GM18907 (cell line): ENCODE data around the gene ADORA1.

Source experiments
- ATAC-seq: cut with Tn5 transposase; IDR thresholded peaks from one replicate; pipeline ENCODE4 v1.9.1; 2021; ENCODE audit warnings: mild to moderate bottlenecking, moderate library complexity; ENCODE audit not compliant: unreplicated experiment

Gene ADORA1

GRCh38 chr1:203093754-203094410 lies 33.6 kb upstream of the ADORA1 start:
- ATAC-seq: no peak

DNA sequence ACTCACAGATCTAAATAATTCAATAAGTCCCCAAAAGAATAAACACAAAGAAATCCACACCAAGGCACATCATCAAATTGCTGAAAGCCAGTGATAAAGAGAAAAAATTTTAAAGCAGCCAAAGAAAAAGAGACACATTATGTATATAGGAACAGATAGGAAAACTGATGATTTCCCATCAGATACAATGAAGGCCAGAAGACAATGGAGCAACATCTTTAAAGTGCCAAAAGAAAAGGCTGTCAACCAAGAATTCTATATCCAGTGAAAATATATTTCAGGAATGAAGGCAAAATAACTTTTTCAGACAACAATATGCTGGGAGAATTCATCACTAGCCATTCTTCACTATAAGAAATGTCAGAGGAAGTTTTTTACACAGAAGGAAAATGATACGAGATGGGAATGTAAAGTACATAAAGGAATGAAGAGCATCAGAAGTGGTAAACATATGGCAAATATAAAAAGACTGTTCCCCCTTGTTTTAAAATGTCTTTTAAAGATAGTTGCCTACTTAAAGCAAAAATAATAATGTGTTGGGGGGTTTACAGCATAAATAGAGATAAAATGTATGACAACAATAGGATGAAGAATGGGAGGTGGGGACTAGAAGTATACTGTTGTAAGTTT lies 32.4 kb upstream of the ADORA1 start:
- no peak for ATAC-seq

DNA sequence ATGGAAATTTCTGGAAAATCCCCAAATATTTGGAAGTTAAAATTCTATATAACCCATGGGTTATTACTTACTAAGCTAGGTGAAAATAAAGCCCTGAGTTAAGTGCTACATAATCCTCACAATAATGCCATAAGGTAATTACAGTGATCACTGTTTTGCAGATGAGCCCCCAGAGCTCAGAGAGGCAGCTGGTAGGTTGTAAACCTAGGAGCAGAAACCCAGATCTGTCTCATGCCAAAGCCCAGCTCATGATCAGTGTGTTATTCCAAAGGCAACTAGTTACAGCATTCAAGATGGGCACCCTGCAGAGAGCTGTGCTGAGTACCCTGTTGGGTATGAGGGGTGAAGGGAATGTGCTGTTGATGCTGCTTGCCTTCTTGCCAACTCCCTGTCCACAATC lies 31.0 kb upstream of the ADORA1 start:
- ATAC-seq: no peak

DNA sequence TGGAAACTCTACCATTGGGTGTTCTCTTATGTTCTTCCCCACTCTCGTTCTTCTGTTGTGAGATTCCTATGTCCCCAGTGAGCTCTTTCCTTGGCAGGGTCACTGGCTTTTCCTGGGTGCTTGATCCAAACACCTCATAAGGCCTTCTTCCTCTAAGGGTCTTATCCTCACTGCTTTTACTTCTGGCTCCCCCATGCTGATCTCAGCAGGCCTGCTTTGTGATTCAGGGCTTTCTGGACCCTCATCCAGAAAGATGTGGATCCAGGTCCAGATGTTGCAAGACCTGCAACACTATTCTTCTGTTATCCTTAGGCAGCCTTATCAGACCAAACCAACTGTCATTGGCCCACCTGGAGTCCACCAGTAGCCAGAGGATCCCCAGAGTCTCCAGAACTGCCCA lies 30.5 kb upstream of the ADORA1 start:
- no peak for ATAC-seq

- ATAC-seq: no peak
These were observed 29.1 kb upstream of the ADORA1 start for GRCh38 chr1:203098445-203098844.

DNA sequence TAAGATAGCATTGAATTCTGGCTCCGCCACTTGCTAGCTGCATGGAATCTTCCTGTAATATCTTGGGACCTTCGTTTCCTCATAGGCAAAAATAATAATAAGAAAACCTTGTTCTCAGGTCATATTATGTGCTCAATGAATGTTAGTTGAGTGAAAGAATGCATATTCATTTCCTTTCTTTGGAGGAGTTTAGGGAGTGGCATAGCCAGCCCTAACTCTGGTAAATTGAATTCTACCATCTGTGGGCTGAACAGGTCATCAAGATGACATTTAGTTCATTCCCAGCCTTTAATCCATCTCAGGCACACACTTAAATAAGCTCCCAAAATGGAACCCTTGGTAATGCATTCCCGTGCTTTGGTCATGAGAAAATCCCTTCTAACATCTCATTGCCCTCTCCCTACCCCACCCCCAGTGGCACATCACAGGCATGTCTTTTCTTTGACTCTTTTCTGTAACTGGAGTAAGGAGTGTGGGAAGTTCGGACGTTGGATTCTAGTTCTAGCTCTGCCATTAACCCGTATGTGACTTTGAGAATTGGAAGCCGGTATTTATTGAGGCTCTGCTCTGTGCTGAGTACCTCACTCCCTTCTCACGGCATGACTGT lies 28.5 kb upstream of the ADORA1 start:
- no peak for ATAC-seq

GRCh38 chr1:203099805-203100515 lies 27.6 kb upstream of the ADORA1 start:
- ATAC-seq: no peak

GRCh38 chr1:203100516-203100869 lies 27.0 kb upstream of the ADORA1 start:
- ATAC-seq: no peak

GRCh38 chr1:203101813-203102634 lies 25.5 kb upstream of the ADORA1 start:
- ATAC-seq: no peak

DNA sequence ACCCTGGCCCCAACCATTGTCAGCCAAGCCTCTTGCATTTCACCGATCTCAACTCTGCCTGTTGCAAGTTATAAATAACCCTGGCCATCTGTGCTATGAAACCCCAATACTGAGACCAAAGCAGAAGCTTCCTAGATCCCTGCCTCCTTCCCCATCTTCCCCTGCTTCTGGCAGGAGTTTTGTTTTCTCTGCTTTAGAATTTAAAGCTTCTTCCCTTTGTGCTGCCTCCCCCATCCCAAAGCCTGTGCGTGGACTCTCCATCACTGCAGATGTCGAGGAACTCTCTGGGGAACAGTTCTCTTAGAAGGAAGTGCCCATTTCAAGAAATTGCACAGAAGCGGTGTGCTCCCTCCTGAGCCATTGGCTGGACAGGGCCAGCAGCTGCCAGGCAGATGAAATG lies 24.3 kb upstream of the ADORA1 start:
- ATAC-seq: no peak

GRCh38 chr1:203103829-203104495 lies 23.6 kb upstream of the ADORA1 start:
- no peak for ATAC-seq

DNA sequence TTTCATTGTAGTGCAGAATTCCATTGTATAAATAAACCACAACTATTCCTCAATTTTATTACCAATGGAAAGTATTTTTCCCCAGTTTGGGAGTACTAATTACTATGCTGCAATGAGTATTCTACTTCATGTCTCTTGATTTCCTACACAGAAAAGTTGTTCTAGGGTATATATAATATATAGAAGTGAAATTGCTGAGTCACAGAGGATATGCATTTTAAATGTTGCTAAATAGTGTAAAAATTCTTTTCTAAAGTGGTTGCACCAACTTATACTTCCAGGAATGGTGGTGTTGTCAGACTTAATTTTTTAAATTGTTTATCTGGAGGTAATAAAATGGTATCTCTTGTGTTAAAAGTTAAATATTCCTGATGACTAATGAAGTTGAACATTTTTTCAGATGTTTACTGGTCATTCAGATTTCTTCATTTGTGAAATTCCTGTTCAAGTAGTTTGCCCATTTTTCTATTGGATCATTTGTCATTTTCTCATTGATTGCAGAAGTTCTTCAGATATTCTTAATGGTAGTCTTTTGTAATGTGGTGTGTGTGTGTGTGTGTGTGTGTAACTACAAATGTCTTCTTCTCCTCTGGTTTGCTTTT lies 22.6 kb upstream of the ADORA1 start:
- no peak for ATAC-seq

GRCh38 chr1:203112475-203112874 lies 15.1 kb upstream of the ADORA1 start:
- no peak for ATAC-seq

DNA sequence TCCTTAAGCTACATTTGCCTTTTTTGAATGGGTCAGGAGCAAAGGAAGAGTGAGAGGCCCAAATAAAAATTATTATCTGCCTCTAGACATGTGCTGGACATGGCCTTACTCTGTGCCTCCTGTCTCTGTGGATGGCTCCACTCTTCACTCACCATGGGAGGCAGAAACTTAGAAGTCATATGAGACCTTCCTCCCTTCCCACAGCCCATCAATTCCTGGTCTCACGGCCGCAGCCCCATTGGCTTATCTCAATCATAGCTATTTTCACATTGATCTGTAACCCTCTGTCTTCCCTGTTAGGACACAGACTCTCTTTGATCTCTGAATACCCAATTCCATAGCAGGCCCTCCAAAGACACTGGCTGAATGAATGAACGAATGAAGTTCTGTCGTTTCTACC lies 14.2 kb upstream of the ADORA1 start:
- ATAC-seq: no peak

DNA sequence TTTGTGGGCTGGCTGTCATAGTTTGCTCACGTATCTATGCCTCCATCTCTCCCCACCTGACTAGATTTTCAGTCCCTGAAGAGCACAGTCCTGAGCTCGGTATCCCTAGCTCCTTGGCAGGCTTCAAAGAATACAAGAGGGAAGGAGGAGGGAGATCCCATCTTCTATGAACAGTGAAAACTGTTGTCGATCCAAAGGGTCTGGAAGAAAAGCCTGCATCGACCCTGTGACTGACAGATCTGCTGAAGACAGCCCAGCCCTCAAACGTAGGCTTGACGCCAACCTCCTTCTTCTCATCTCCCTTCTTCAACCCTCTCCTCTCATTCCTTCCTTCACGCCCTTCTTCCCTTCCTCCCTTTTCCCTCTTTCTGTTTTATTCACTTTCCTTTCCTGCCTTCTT lies 13.3 kb upstream of the ADORA1 start:
- no peak for ATAC-seq

DNA sequence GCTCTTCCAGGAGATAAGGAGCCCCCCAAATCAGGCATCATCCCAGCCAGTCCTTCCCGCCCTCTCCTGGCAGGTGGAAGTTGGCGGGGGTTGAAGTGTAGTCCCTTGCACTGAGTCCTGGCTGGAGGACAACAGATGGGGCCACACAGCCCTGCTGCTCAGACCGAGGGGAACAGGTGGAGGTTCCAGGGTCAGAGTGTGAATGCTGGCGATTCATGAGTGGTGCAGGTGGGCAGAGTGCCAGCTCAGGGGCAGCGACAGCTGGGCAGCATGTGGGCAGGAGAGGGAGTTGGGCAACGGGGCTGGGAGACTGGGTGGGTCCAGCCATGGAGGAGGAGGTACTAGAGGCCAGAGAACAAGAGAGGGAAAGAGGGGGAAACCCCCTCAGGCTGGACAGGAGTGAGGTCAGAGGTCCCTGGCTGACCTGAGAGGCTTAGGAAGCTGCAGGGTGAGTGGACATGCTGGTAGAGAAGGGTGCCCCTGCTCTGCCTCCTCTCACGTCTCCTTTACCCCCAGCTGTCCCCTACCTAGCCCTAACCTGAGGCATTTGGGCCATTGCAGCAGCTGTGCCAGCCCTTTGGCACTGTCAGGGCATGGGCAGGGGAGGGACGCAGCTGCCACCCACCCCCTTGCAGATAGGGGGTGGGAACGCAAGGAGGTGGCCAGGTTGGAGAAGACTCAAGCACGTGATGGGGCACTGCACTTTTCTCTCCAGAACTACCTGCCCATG lies 11.3 kb upstream of the ADORA1 start:
- ATAC-seq: no peak

DNA sequence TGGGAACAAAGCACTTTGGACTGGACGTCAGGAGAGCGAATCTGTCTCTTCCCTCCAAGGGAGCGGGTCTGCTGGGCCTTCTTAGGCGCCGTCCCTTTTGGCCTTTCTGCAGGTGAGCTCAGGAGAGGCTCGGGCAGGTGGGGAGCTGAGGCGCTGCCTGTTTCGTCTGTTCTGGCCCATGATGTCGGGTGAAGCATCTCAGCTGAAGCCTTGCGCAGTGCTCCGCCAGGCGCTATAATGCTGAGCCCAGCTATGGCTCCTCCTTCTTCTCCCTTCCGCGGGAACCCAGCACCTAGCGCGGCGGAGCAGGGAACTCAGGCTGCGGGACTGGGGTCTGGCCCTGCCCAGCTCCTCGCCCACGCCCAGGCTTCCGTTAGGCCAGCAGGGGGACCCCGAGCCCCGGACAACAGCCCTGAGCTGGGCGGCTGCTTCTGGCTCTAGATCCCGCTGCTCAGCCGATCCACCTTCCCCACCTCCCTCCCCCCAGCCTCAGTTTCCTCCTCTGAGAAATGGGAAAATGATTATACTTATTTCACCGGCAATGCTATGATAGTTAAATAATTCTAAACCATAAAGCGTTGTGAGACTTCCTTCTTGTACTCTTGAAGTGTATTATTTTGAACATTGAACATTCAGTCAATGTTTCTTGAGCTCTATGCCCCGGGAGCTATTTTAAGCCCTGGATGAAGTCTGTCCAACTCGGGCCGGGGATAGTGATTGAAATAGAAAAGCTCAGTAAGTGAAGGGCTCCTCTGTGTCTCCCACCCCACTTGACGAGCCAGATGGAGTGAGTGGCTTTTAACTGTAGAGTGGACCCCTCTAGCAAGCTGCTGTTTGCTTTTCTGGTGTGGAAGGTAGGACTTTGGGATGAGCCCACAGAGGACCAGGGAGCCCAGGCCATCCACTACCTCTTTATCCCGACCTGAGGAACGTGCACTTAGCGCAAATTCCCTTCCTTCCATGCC lies 9.6 kb upstream of the ADORA1 start:
- no peak for ATAC-seq
